Measurements from ENCODE around the gene MRPL11. TPM values are rescaled to one million over a fixed set of nuclear protein-coding genes. Genes with fewer than 3 reads are reported as not detected.

MRPL11 gene
- total and polyA plus RNA-seq, 2 experiments from 2014 or later: 139 to 237 TPM

GRCh38 chr11:66412110-66412509 lies 26.5 kb downstream of the MRPL11 start:
- H3K4me1 ChIP-seq (ENCODE audit: insufficient read depth): peaks cover 41% of the 10 kb centered on the region
- ATAC-seq: no peak
- Mint-ChIP-seq H3K27me3 (ENCODE audit: insufficient read depth, low read depth, poor library complexity) (peaks cover 6% of the 10 kb centered on the region), H3K27ac (no peak overlapping the region), H3K4me3 (no peak overlapping the region; the same call in 2 of the 3 replicates), H3K9me3 (no peaks in the 10 kb centered on the region), H3K36me3 (ENCODE audit: low read depth) (peaks cover 2% of the 10 kb centered on the region; the same call in 1 of the 3 replicates), H3K4me1 (peaks cover 47% of the 10 kb centered on the region)
- H3K27ac ChIP-seq (ENCODE audit: low read depth): no peak overlapping the region
- H3F3A ChIP-seq (replicated peaks; ENCODE audit: low read depth): peaks cover 31% of the 10 kb centered on the region
- H3K36me3 ChIP-seq (ENCODE audit: insufficient read depth): no peaks in the 10 kb centered on the region
- H2AFZ ChIP-seq: no peak overlapping the region
- H3K4me2 ChIP-seq: no peak overlapping the region
- TF ChIP-seq ZNF114 (CRISPR knock-in tag; IDR thresholded peaks at IDR 0.05) (no peak), ETS1 (IDR thresholded peaks at IDR 0.05) (no peak), CREB1 (CRISPR knock-in tag; IDR thresholded peaks at IDR 0.05; ENCODE audit: low read depth) (no peak), JUNB (IDR thresholded peaks at IDR 0.05; ENCODE audit: unreplicated experiment) (no peak), NANOG (IDR thresholded peaks at IDR 0.05; ENCODE audit: borderline replicate concordance) (no peak), STAT1 (IDR thresholded peaks at IDR 0.05; ENCODE audit: unreplicated experiment) (no peak), CTCF (conservative IDR thresholded peaks at IDR 0.05; ENCODE audit: low read depth in 2 of 2) (no peak), ZNF462 (CRISPR knock-in tag; IDR thresholded peaks at IDR 0.05) (no peak), POLR2AphosphoS5 (IDR thresholded peaks at IDR 0.05; ENCODE audit: low read depth) (no peak), EZH2phosphoT487 (IDR thresholded peaks at IDR 0.05; ENCODE audit: unreplicated experiment) (no peak)
- no peaks in the 10 kb centered on the region for H3K27me3 ChIP-seq (ENCODE audit: insufficient read depth)
- no peaks in the 10 kb centered on the region for H3K9me2 ChIP-seq (ENCODE audit: insufficient read depth)
- H3K4me3 ChIP-seq: no peak overlapping the region
- DNase-seq (ENCODE audit: low spot score): no peak
- peaks cover 9% of the 10 kb centered on the region; the same call in 1 of the 2 replicates for H3K79me2 ChIP-seq (replicated peaks; ENCODE audit: insufficient read depth)
- no peaks in the 10 kb centered on the region for H4K20me1 ChIP-seq (replicated peaks; ENCODE audit: insufficient read depth)

Data from GM23338 (cell line).